A549 (cell line): ENCODE results near the gene ZNF362. TPM values are rescaled to one million over a fixed set of nuclear protein-coding genes. Genes with fewer than 3 reads are reported as not detected.

Experiments
- ATAC-seq, 2 experiments: fragments of 200-7000 bp in 1 of 2; fragments of >200 bp in 1 of 2; cut with Nextera tagmentation in 1 of 2; cut with Tn5 transposase in 1 of 2; 3 replicates each; pipeline versions ENCODE4 v1.8.0 to v1.9.1; 2018 to 2020; ENCODE audit warnings: mild to moderate bottlenecking in 1 of 2, moderate library complexity in 1 of 2
- CTCF ChIA-PET: fragments of 300-600 bp; sonication (Branson Sonifier 250); formaldehyde crosslinking; extraction: SDS; loops from one replicate; lab custom pipeline; 2021; ENCODE audit warnings: antibody characterized with exemption, inconsistent platforms; lab: Yijun Ruan, JAX
- POLR2A ChIA-PET: fragments of 350-600 bp; formaldehyde crosslinking; extraction: SDS; loops from one replicate; lab custom pipeline; 2021; ENCODE audit warnings: antibody characterized with exemption, inconsistent platforms; lab: Yijun Ruan, JAX
- DNase-seq, 2 experiments: peaks; one replicate each; pipeline versions ENCODE4 v3.0.0 to v3.0.0-alpha.2; 2011 to 2016; ENCODE audit warnings: low read depth in 1 of 2, low spot score in 1 of 2
- FAIRE-seq: peaks from 2 replicates; lab custom pipeline; 2011; peaks lifted over from hg19 to GRCh38; lab: Jason Lieb, UNC
- H3K27ac ChIP-seq, 2 experiments: fragments of >200 bp; sonication (Bioruptor Twin); formaldehyde crosslinking; 3 replicates each; pipeline ENCODE4 v1.5.1; 2016 to 2017
- H3K4me1 ChIP-seq: fragments of >200 bp; sonication (Bioruptor Twin); formaldehyde crosslinking; 3 replicates; pipeline ENCODE4 v1.6.1; 2016
- H3K4me2 ChIP-seq: fragments of >200 bp; sonication (Bioruptor Twin); formaldehyde crosslinking; 3 replicates; pipeline ENCODE4 v1.6.1; 2016
- H3K4me3 ChIP-seq: fragments of >200 bp; sonication (Bioruptor Twin); formaldehyde crosslinking; 3 replicates; pipeline ENCODE4 v1.5.1; 2016
- H3K9me3 ChIP-seq: fragments of >200 bp; sonication (Bioruptor Twin); formaldehyde crosslinking; 3 replicates; pipeline ENCODE4 v1.6.1; 2016
- BCL3 ChIP-seq: fragments of >200 bp; sonication (Bioruptor Twin); formaldehyde crosslinking; IDR thresholded peaks from 3 replicates; pipeline ENCODE4 v1.6.1; 2016
- E2F6 ChIP-seq: IDR thresholded peaks from 2 replicates; pipeline ENCODE4 v1.6.1; 2012; ENCODE audit warnings: low read depth, borderline replicate concordance
- EP300 ChIP-seq, 2 experiments: fragments of >200 bp; sonication (Bioruptor Twin); formaldehyde crosslinking; IDR thresholded peaks; 2 replicates in 1 of 2; 3 replicates in 1 of 2; pipeline ENCODE4 v1.6.1; 2016 to 2017
- FOXS1 ChIP-seq: fragments of 250-450 bp; sonication (Bioruptor Pico); IDR thresholded peaks from 2 replicates; pipeline ENCODE4 v1.5.0; 2020; ENCODE audit warnings: mild to moderate bottlenecking, moderate library complexity
- HDAC2 ChIP-seq: fragments of 200-600 bp; sonication (generic); IDR thresholded peaks from 2 replicates; pipeline ENCODE4 v1.6.1; 2016
- HMGXB4 ChIP-seq: fragments of 250-450 bp; sonication (Bioruptor Pico); IDR thresholded peaks from 2 replicates; pipeline ENCODE4 v1.5.0; 2021; ENCODE audit warnings: mild to moderate bottlenecking, moderate library complexity, borderline replicate concordance
- HOXB13 ChIP-seq: fragments of 250-450 bp; sonication (Bioruptor Pico); IDR thresholded peaks from 2 replicates; pipeline ENCODE4 v1.5.0; 2020; ENCODE audit warnings: low read depth, mild to moderate bottlenecking, moderate library complexity
- JUNB ChIP-seq: fragments of >200 bp; sonication (Bioruptor Twin); formaldehyde crosslinking; IDR thresholded peaks from 2 replicates; pipeline ENCODE4 v1.6.1; 2016
- KDM5A ChIP-seq: fragments of 200-600 bp; sonication (generic); IDR thresholded peaks from 2 replicates; pipeline ENCODE4 v1.6.1; 2016; ENCODE audit warnings: antibody characterized with exemption, mild to moderate bottlenecking
- MAFK ChIP-seq: fragments of 450-650 bp; IDR thresholded peaks from 2 replicates; pipeline ENCODE4 v1.6.1; 2014; ENCODE audit not compliant: partially characterized antibody
- NFE2L2 ChIP-seq: fragments of 150-350 bp; conservative IDR thresholded peaks from 2 replicates; pipeline ENCODE4 v1.6.1; 2014; ENCODE audit warnings: low read length
- PBX3 ChIP-seq: IDR thresholded peaks from 2 replicates; pipeline ENCODE4 v1.6.1; 2012
- POLR2AphosphoS2 ChIP-seq: conservative IDR thresholded peaks from 2 replicates; pipeline ENCODE4 v1.6.1; 2012; ENCODE audit warnings: low read length, improper control_type of control experiment, inconsistent platforms
- RARB ChIP-seq: fragments of 250-450 bp; sonication (Bioruptor Pico); IDR thresholded peaks from 2 replicates; pipeline ENCODE4 v1.8.0; 2021; ENCODE audit warnings: mild to moderate bottlenecking, moderate library complexity
- RCOR1 ChIP-seq: fragments of 150-350 bp; IDR thresholded peaks from 2 replicates; pipeline ENCODE4 v1.6.1; 2014; ENCODE audit warnings: antibody characterized with exemption, low read length, low read depth
- REST ChIP-seq: fragments of 200-600 bp; sonication (generic); IDR thresholded peaks from 2 replicates; pipeline ENCODE4 v1.6.1; 2016; ENCODE audit warnings: antibody characterized with exemption, mild to moderate bottlenecking, moderate library complexity
- SMC3 ChIP-seq: fragments of >200 bp; sonication (Bioruptor Twin); formaldehyde crosslinking; IDR thresholded peaks from 3 replicates; pipeline ENCODE4 v1.6.1; 2018; ENCODE audit warnings: inconsistent platforms
- TFCP2L1 ChIP-seq: fragments of 250-450 bp; sonication (Bioruptor Pico); IDR thresholded peaks from 2 replicates; pipeline ENCODE4 v1.5.0; 2021; ENCODE audit warnings: mild to moderate bottlenecking
- TP53 ChIP-seq: fragments of 250-450 bp; sonication (Bioruptor Pico); IDR thresholded peaks from 2 replicates; pipeline ENCODE4 v1.5.0; 2021; ENCODE audit warnings: mild to moderate bottlenecking, moderate library complexity
- USF2 ChIP-seq: fragments of 450-650 bp; IDR thresholded peaks from 2 replicates; pipeline ENCODE4 v1.6.1; 2014; ENCODE audit warnings: antibody characterized with exemption
- ZC3H11A ChIP-seq: fragments of 450-650 bp; IDR thresholded peaks from 2 replicates; pipeline ENCODE4 v1.6.1; 2014; ENCODE audit warnings: antibody characterized with exemption, mild to moderate bottlenecking
- ZFP36 ChIP-seq: fragments of 450-650 bp; IDR thresholded peaks from 2 replicates; pipeline ENCODE4 v1.6.1; 2014; ENCODE audit warnings: borderline replicate concordance; ENCODE audit not compliant: partially characterized antibody
- WGBS: methylation state at CpG from one replicate; pipeline ENCODE4 v1.1.6; 2017; ENCODE audit errors: missing lambda C conversion rate; 5-methylcytosine and 5-hydroxymethylcytosine counted together
- polyA plus RNA-seq, 4 experiments: library from polyadenylated mRNA; depleted of rRNA in 3 of 4; stranded (reverse); fragments of >200 nt; fragmentation: RNase III in 1 of 4; extraction: RNeasy Plus Mini Kit Qiagen cat#74134 plus additional on column Dnase treatment in 1 of 4; gene quantifications; 2 replicates in 3 of 4; 3 replicates in 1 of 4; pipeline ENCODE4 v1.2.3, GENCODE V29; 2011 to 2017

The ZNF362 gene
- polyA plus RNA-seq, 2 of the 4 experiments (the other 2 are of a cell fraction) = 4.8 to 7.9 TPM

GRCh38 chr1:33282791-33283190, 26.5 kb downstream of the ZNF362 start:
- H3K4me3 ChIP-seq = no peak overlapping the region
- no peaks in the 10 kb centered on the region for H3K4me1 ChIP-seq
- no peak for DNase-seq
- TF ChIP-seq HOXB13 (CRISPR knock-in tag) (no peak), FOXS1 (no peak), RARB (CRISPR knock-in tag) (no peak), ZFP36 (no peak), HMGXB4 (CRISPR knock-in tag) (no peak), PBX3 (no peak), TP53 (no peak), ZC3H11A (no peak), BCL3 (no peak), REST (no peak)
- FAIRE-seq = no peak
- CTCF ChIA-PET = interaction anchor here (1.1 to 1.9 kb wide), 2 partner anchors 13 to 14 kb away, joined by 3 to 8 read pairs; no protein-coding TSS in a partner anchor
- no peak for ATAC-seq
- no peaks in the 10 kb centered on the region for H3K9me3 ChIP-seq
- WGBS = 97% methylated on average over 3 of the region's 3 CpGs
- no peak overlapping the region for H3K4me2 ChIP-seq
- H3K27ac ChIP-seq = no peak overlapping the region
- POLR2A ChIA-PET = no interaction called here

- Histone ChIP-seq H3K27ac (no peak overlapping the region), H3K4me3 (no peak overlapping the region), H3K9me3 (no peaks in the 10 kb centered on the region), H3K4me2 (no peak overlapping the region), H3K4me1 (no peaks in the 10 kb centered on the region)
- FAIRE-seq = no peak
- CTCF ChIA-PET = interaction anchor here (1.9 kb wide), 1 partner anchor 12 kb away, joined by 8 read pairs; no protein-coding TSS in a partner anchor
- TF ChIP-seq HMGXB4 (CRISPR knock-in tag) = no peak
- TF ChIP-seq KDM5A = no peak
- no peak for TF ChIP-seq HOXB13 (CRISPR knock-in tag)
- no peak for TF ChIP-seq BCL3
- no peak for TF ChIP-seq USF2
- TF ChIP-seq EP300 (IDR thresholded peaks at IDR 0.05) = no peak
- no peak for TF ChIP-seq RCOR1
- no peak for TF ChIP-seq TFCP2L1
- no peak for TF ChIP-seq MAFK
- no peak for TF ChIP-seq POLR2AphosphoS2
- TF ChIP-seq E2F6 = no peak
- no peak for TF ChIP-seq HDAC2
- no peak for TF ChIP-seq ZC3H11A
- no peak for TF ChIP-seq NFE2L2
- TF ChIP-seq JUNB = no peak
- no peak for TF ChIP-seq ZFP36
- no peak for TF ChIP-seq TP53
- no peak for TF ChIP-seq SMC3
- no peak for ATAC-seq
- POLR2A ChIA-PET = no interaction called here
- DNase-seq = no peak
- WGBS = 85% methylated on average over 6 of the region's 6 CpGs
Observed at GRCh38 chr1:33284049-33284448, 27.8 kb downstream of the ZNF362 start.
